C4-2B (cell line): ENCODE data around the gene ADGRA3.

Experiments used
- CTCF ChIP-seq: fragments of 450-650 bp; conservative IDR thresholded peaks from 2 replicates; pipeline ENCODE4 v1.5.1; 2017; ENCODE audit warnings: mild to moderate bottlenecking
- ZFX ChIP-seq: fragments of 450-650 bp; IDR thresholded peaks from 2 replicates; pipeline ENCODE4 v1.6.1; 2017

GRCh38 chr4:22430626-22431025 is 85.2 kb downstream of the ADGRA3 start:
- TF ChIP-seq CTCF (no peak), ZFX (no peak)
